H1 (cell line): ENCODE measurements around the gene NLRP10.

ENCODE experiments used
- CEBPB ChIP-seq: IDR thresholded peaks from 2 replicates; pipeline ENCODE4 v1.6.1; 2012; ENCODE audit warnings: low read depth, low read length
- CTCF ChIP-seq, 3 experiments: IDR thresholded peaks; 1 replicate in 2 of 3; 2 replicates in 1 of 3; pipeline versions ENCODE4 v1.5.1 to v1.6.1; 2011; ENCODE audit warnings: low read length in 3 of 3, mild to moderate bottlenecking in 3 of 3, inconsistent platforms in 2 of 3, low read depth in 1 of 3, moderate library complexity in 1 of 3; ENCODE audit not compliant: insufficient read depth in 1 of 3; ENCODE audit errors: control extremely low read depth in 1 of 3
- MAX ChIP-seq: IDR thresholded peaks from 2 replicates; pipeline ENCODE4 v1.6.1; 2012; ENCODE audit warnings: inconsistent platforms
- RAD21 ChIP-seq, 2 experiments: IDR thresholded peaks in 1 of 2; conservative IDR thresholded peaks in 1 of 2; 2 replicates each; pipeline ENCODE4 v1.6.1; 2011; ENCODE audit warnings: low read depth in 2 of 2, low read length in 2 of 2, improper control_type of control experiment in 1 of 2, inconsistent platforms in 1 of 2, mild to moderate bottlenecking in 1 of 2, moderate library complexity in 1 of 2
- RNF2 ChIP-seq: fragments of 200-900, 300-1000 bp; sonication (generic); IDR thresholded peaks from 2 replicates; pipeline ENCODE4 v1.7.1; 2016; ENCODE audit warnings: borderline replicate concordance, low read depth, mild to moderate bottlenecking, antibody characterized with exemption, low read length; ENCODE audit not compliant: poor library complexity, severe bottlenecking; ENCODE audit errors: missing control alignments
- TCF12 ChIP-seq: IDR thresholded peaks from 2 replicates; pipeline ENCODE4 v1.6.1; 2011; ENCODE audit warnings: low read depth, mild to moderate bottlenecking, low read length

GRCh38 chr11:7964261-7964660, 986 bp downstream of the NLRP10 start:
- TF ChIP-seq CTCF (IDR thresholded peaks at IDR 0.05; ENCODE audit: control extremely low read depth in 1 of 3, insufficient read depth in 1 of 3, low read depth in 1 of 3, low read length in 3 of 3): no peak
- no peak for TF ChIP-seq RAD21 (IDR thresholded peaks at IDR 0.05 in 1 of 2, conservative IDR thresholded peaks at IDR 0.05 in 1 of 2; ENCODE audit: low read depth in 2 of 2, low read length in 2 of 2)
- no peak for TF ChIP-seq MAX
- no peak for TF ChIP-seq TCF12
- no peak for TF ChIP-seq CEBPB
- no peak for TF ChIP-seq RNF2
